Body of pancreas (tissue), 4 donors: ENCODE results near the gene EDN1. TPM values are rescaled to one million over a fixed set of nuclear protein-coding genes. Genes with fewer than 3 reads are reported as not detected.

Experiments
- ATAC-seq: fragments of 150-250 bp; one replicate; pipeline ENCODE4 v1.9.1; 2016
- DNase-seq, 4 donors: peaks; one replicate each; pipeline ENCODE4 v3.0.0-alpha.2; 2019
- H3K27ac ChIP-seq, 4 donors: fragments of 200-600 bp; sonication (generic); 1 replicate in 3 of 4; 2 replicates in 1 of 4; pipeline versions ENCODE4 v1.5.1 to v1.6.1; 2016 to 2019; ENCODE audit warnings: mild to moderate bottlenecking in 1 of 4, mixed read lengths in 1 of 4, moderate library complexity in 1 of 4
- H3K27me3 ChIP-seq, 2 donors: fragments of 200-600 bp; sonication (generic); one replicate each; pipeline ENCODE4 v1.6.0; 2016; ENCODE audit warnings: mild to moderate bottlenecking in 1 of 2
- H3K36me3 ChIP-seq, 2 donors: fragments of 200-600 bp; sonication (generic); replicated peaks in 1 of 2; 2 replicates each; pipeline ENCODE4 v1.5.1; 2016; ENCODE audit warnings: low read depth in 2 of 2; ENCODE audit not compliant: insufficient read depth in 1 of 2
- H3K4me1 ChIP-seq: fragments of 200-600 bp; sonication (generic); one replicate; pipeline ENCODE4 v1.6.0; 2016
- H3K4me3 ChIP-seq, 2 donors: fragments of 200-600 bp; sonication (generic); 1 replicate in 1 of 2; 2 replicates in 1 of 2; pipeline ENCODE4 v1.5.1; 2016 to 2019
- H3K9me3 ChIP-seq, 3 donors: fragments of 200-600 bp; sonication (generic); 1 replicate in 2 of 3; 2 replicates in 1 of 3; pipeline ENCODE4 v1.5.1; 2016
- CTCF ChIP-seq, 7 experiments: fragments of 450-650 bp in 4 of 7; fragments of 200-600 bp in 3 of 7; sonication (generic) in 3 of 7; IDR thresholded peaks; one replicate each; pipeline ENCODE4 v1.5.1; 2016 to 2019; ENCODE audit warnings: antibody characterized with exemption in 7 of 7
- POLR2A ChIP-seq, 3 donors: fragments of 450-650 bp; IDR thresholded peaks; one replicate each; pipeline ENCODE4 v1.6.1; 2016; ENCODE audit warnings: antibody characterized with exemption in 3 of 3, mild to moderate bottlenecking in 2 of 3
- WGBS, 2 donors: methylation state at CpG; one replicate each; pipeline ENCODE4 v1.1.5; 2017; 5-methylcytosine and 5-hydroxymethylcytosine counted together
- intact Hi-C: fragments of 100-400 bp; cut with DNase I; formaldehyde crosslinking; loops from one replicate; pipeline ENCODE4 v1.15.1; 2023
- total RNA-seq, 2 donors: library from RNA; depleted of rRNA; stranded (reverse); fragments of >200 nt; gene quantifications; one replicate each; pipeline ENCODE4 v1.1.0, GENCODE V29; 2016

Gene EDN1
- total RNA-seq, 2 donors from 2014 or later: 0.66 to 19.7 TPM

GRCh38 chr6:12288914-12289313 is 1.2 kb upstream of the EDN1 start:
- 53 to 59% methylated on average over 3 of the region's 3 CpGs for WGBS, 2 donors
- TF ChIP-seq CTCF (IDR thresholded peaks at IDR 0.05): no peak
- TF ChIP-seq POLR2A (IDR thresholded peaks at IDR 0.05): no peak
- Histone ChIP-seq H3K27ac (peak overlapping the region; percentile 66 to 81 (median 74)), H3K9me3 (no peaks in the 10 kb centered on the region), H3K4me1 (peaks cover 49% of the 10 kb centered on the region), H3K27me3 (no peaks in the 10 kb centered on the region), H3K4me3 (no peak overlapping the region), H3K36me3 (no peaks in the 10 kb centered on the region)
- intact Hi-C loops: no loop called here
- DNase-seq (no peak), ATAC-seq (no peak)

GRCh38 chr6:12289365-12289919 is 719 bp upstream of the EDN1 start:
- peak overlapping the region; percentile 66 to 81 (median 74) for H3K27ac ChIP-seq
- peaks cover 54% of the 10 kb centered on the region for H3K4me1 ChIP-seq
- 3 to 5% methylated on average over 13 of the region's 13 CpGs for WGBS, 2 donors
- no peaks in the 10 kb centered on the region for H3K9me3 ChIP-seq
- no peaks in the 10 kb centered on the region for H3K27me3 ChIP-seq
- no peak overlapping the region for H3K4me3 ChIP-seq
- intact Hi-C loops: no loop called here
- TF ChIP-seq CTCF (IDR thresholded peaks at IDR 0.05): peak; percentile 48 to 80 (median 75)
- TF ChIP-seq POLR2A (IDR thresholded peaks at IDR 0.05): no peak
- DNase-seq: peak; percentile 51 to 64 (median 59)
- no peaks in the 10 kb centered on the region for H3K36me3 ChIP-seq
- peak; percentile 39 for ATAC-seq

GRCh38 chr6:12291071-12291838 is 1.1 kb downstream of the EDN1 start:
- no peak for DNase-seq
- Histone ChIP-seq H3K4me3 (peak overlapping the region in 1 of 2 donors; percentile 31), H3K9me3 (no peaks in the 10 kb centered on the region), H3K27ac (peak overlapping the region; percentile 46 to 81 (median 66)), H3K27me3 (no peaks in the 10 kb centered on the region), H3K4me1 (peaks cover 61% of the 10 kb centered on the region), H3K36me3 (peaks cover 0 to 2% of the 10 kb centered on the region in 2 donors)
- intact Hi-C loops: loop anchor here (10.0 kb wide), 1 partner anchor 314 kb away; no protein-coding TSS in a partner anchor
- WGBS, 2 donors: 16 to 20% methylated on average over 11 to 12 of the region's 12 CpGs
- TF ChIP-seq POLR2A (IDR thresholded peaks at IDR 0.05) (no peak), CTCF (IDR thresholded peaks at IDR 0.05) (no peak)
- no peak for ATAC-seq

GRCh38 chr6:12291839-12292604 is 1.9 kb downstream of the EDN1 start:
- no peaks in the 10 kb centered on the region for H3K27me3 ChIP-seq
- intact Hi-C loops: loop anchor here (10.0 kb wide), 1 partner anchor 313 kb away; no protein-coding TSS in a partner anchor
- TF ChIP-seq POLR2A (IDR thresholded peaks at IDR 0.05) (peak in 2 of 3 donors; percentile 17 to 23), CTCF (IDR thresholded peaks at IDR 0.05) (peak in 6 of 7 experiments; percentile 21 to 68 (median 46))
- H3K27ac ChIP-seq: peak overlapping the region; percentile 46 to 81 (median 66)
- DNase-seq: peak; percentile 41 to 55 (median 50)
- 5 to 19% methylated on average over 15 of the region's 15 CpGs for whole genome bisulfite sequencing, 2 donors
- H3K9me3 ChIP-seq: no peaks in the 10 kb centered on the region
- peaks cover 59% of the 10 kb centered on the region for H3K4me1 ChIP-seq
- peaks cover 0 to 2% of the 10 kb centered on the region in 2 donors for H3K36me3 ChIP-seq
- peak; percentile 51 for ATAC-seq
- H3K4me3 ChIP-seq: peak overlapping the region in 1 of 2 donors; percentile 21
